Measurements from ENCODE around the gene GRHPR. TPM values are rescaled to one million over a fixed set of nuclear protein-coding genes. Genes with fewer than 3 reads are reported as not detected.

Gene GRHPR
- total and polyA plus RNA-seq, 10 of the 15 experiments (the other 5 are each of a cell fraction or from before 2014, with no cell fraction given), result 52.4 to 194 (median 126) TPM

DNA sequence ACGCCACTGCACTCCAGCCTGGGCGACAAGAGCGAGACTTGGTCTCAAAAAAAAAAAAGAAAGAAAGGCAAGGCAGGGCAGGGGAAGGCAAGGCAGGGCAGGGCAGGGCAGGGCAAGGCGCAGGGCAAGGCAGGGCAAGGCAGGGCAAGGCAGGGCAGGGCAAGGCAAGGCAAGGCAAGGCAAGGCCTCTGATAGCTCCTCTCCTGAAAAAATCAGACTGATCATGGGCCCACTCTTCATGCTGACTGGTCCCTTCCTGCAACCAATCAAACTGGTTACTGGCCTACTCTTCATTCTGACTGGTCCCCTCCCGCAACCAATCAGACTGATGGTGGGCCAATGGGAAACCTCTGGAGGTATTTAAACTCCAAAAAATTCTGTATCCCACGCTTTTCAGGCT, 46.1 kb downstream of the GRHPR start:
- no peaks in the 10 kb centered on the region for H3K9me3 ChIP-seq (replicated peaks; ENCODE audit: control insufficient read depth, insufficient read depth, low read length)
- ChIA-PET SMC1A (ENCODE audit: uncharacterized antibody, unreplicated experiment) (interaction anchor here (0.6 to 0.7 kb wide), 2 partner anchors 45 to 246 kb away, joined by 3 read pairs; no protein-coding TSS in a partner anchor), CTCF (no interaction called here), RAD21 (ENCODE audit: unreplicated experiment) (no interaction called here), POLR2A (interaction anchor here (0.7 kb wide), 1 partner anchor 441 kb away, joined by 3 read pairs; no protein-coding TSS in a partner anchor)
- H3K27ac ChIP-seq (ENCODE audit: control insufficient read depth, insufficient read depth), result no peak overlapping the region
- ATAC-seq (no peak), FAIRE-seq (no peak), DNase-seq (ENCODE audit: low read depth, low spot score) (no peak)
- no peaks in the 10 kb centered on the region for H3K27me3 ChIP-seq (replicated peaks in 1 of 2; ENCODE audit: control insufficient read depth in 2 of 2, insufficient read depth in 2 of 2, low read length in 1 of 2)
- intact Hi-C loops (cut with micrococcal nuclease; ENCODE audit: unreplicated experiment), result loop anchor here (5.0 to 10.0 kb wide), 2 partner anchors 436 to 596 kb away; partner anchors contain the start of genes PAX5 and SHB
- no peaks in the 10 kb centered on the region for H4K20me1 ChIP-seq (ENCODE audit: control insufficient read depth, insufficient read depth)
- WGBS (ENCODE audit: insufficient coverage, insufficient replicate concordance, low lambda C conversion rate, missing lambda C conversion rate), result 96% methylated on average over 3 of the region's 6 CpGs
- H3K4me2 ChIP-seq (ENCODE audit: control insufficient read depth, insufficient read depth), result no peak overlapping the region
- no peak overlapping the region for H3K9ac ChIP-seq (ENCODE audit: control insufficient read depth, insufficient read depth, low read length)
- H3K4me3 ChIP-seq, result no peak overlapping the region
- BruUV-seq (replicated peaks), result no TSS peak
- no peaks in the 10 kb centered on the region for H3K4me1 ChIP-seq (ENCODE audit: control insufficient read depth, insufficient read depth, low read length)
- H3K36me3 ChIP-seq (ENCODE audit: control insufficient read depth in 2 of 2, insufficient read depth in 2 of 2, low read length in 1 of 2), result no peaks in the 10 kb centered on the region
- in situ Hi-C loops (cut with MboI), result no loop called here
- TF ChIP-seq PML (IDR thresholded peaks at IDR 0.05; ENCODE audit: low read length) (no peak), CEBPB (IDR thresholded peaks at IDR 0.05; ENCODE audit: borderline replicate concordance in 1 of 2, low read depth in 2 of 2, low read length in 2 of 2) (no peak), ETV6 (conservative IDR thresholded peaks at IDR 0.05 in 1 of 2, IDR thresholded peaks at IDR 0.05 in 1 of 2; ENCODE audit: borderline replicate concordance in 1 of 2, low read depth in 1 of 2) (no peak), ELK1 (IDR thresholded peaks at IDR 0.05; ENCODE audit: low read depth, low read length) (no peak), GATAD2B (conservative IDR thresholded peaks at IDR 0.05; ENCODE audit: low read depth) (no peak), ASH2L (IDR thresholded peaks at IDR 0.05; ENCODE audit: borderline replicate concordance, low read depth) (no peak), E2F4 (IDR thresholded peaks at IDR 0.05; ENCODE audit: low read depth, low read length) (no peak), SIX5 (IDR thresholded peaks at IDR 0.05; ENCODE audit: low read depth, low read length, severe bottlenecking) (no peak), EED (IDR thresholded peaks at IDR 0.05; ENCODE audit: low read depth) (no peak), EGR1 (IDR thresholded peaks at IDR 0.05; ENCODE audit: borderline replicate concordance in 1 of 2, low read depth in 2 of 2, low read length in 2 of 2) (no peak), STAT3 (IDR thresholded peaks at IDR 0.05; ENCODE audit: low read depth, low read length) (no peak), CHD4 (IDR thresholded peaks at IDR 0.05) (no peak), CHD2 (IDR thresholded peaks at IDR 0.05; ENCODE audit: borderline replicate concordance, low read depth, low read length) (no peak), ZZZ3 (IDR thresholded peaks at IDR 0.05; ENCODE audit: control insufficient read depth, insufficient read length, low read depth) (no peak), MYB (IDR thresholded peaks at IDR 0.05; ENCODE audit: borderline replicate concordance, low read depth, low read length) (no peak), MYC (IDR thresholded peaks at IDR 0.05; ENCODE audit: insufficient read depth, insufficient read length, insufficient replicate concordance, low read length, severe bottlenecking) (no peak), NR2C1 (IDR thresholded peaks at IDR 0.05) (no peak), JUNB (IDR thresholded peaks at IDR 0.05) (no peak)
- TF ChIP-seq, protein P1, sequence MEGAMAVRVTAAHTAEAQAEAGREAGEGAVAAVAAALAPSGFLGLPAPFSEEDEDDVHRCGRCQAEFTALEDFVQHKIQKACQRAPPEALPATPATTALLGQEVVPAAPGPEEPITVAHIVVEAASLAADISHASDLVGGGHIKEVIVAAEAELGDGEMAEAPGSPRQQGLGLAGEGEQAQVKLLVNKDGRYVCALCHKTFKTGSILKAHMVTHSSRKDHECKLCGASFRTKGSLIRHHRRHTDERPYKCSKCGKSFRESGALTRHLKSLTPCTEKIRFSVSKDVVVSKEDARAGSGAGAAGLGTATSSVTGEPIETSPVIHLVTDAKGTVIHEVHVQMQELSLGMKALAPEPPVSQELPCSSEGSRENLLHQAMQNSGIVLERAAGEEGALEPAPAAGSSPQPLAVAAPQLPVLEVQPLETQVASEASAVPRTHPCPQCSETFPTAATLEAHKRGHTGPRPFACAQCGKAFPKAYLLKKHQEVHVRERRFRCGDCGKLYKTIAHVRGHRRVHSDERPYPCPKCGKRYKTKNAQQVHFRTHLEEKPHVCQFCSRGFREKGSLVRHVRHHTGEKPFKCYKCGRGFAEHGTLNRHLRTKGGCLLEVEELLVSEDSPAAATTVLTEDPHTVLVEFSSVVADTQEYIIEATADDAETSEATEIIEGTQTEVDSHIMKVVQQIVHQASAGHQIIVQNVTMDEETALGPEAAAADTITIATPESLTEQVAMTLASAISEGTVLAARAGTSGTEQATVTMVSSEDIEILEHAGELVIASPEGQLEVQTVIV (IDR thresholded peaks at IDR 0.05; ENCODE audit: borderline replicate concordance, partially characterized antibody), result no peak
- TF ChIP-seq, protein P2, sequence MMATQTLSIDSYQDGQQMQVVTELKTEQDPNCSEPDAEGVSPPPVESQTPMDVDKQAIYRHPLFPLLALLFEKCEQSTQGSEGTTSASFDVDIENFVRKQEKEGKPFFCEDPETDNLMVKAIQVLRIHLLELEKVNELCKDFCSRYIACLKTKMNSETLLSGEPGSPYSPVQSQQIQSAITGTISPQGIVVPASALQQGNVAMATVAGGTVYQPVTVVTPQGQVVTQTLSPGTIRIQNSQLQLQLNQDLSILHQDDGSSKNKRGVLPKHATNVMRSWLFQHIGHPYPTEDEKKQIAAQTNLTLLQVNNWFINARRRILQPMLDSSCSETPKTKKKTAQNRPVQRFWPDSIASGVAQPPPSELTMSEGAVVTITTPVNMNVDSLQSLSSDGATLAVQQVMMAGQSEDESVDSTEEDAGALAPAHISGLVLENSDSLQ (IDR thresholded peaks at IDR 0.05), result no peak
- peaks cover 14% of the 10 kb centered on the region for H3K79me2 ChIP-seq (ENCODE audit: control insufficient read depth, insufficient read depth, low read length)
- no peak overlapping the region for H2AFZ ChIP-seq (ENCODE audit: control insufficient read depth, low read depth, low read length)

All from GM12878 (cell line).